Measurements from ENCODE around the gene UNCX. TPM values are rescaled to one million over a fixed set of nuclear protein-coding genes. Genes with fewer than 3 reads are reported as not detected.

The UNCX gene
- total RNA-seq, 1 donor from 2014 or later: not detected

DNA sequence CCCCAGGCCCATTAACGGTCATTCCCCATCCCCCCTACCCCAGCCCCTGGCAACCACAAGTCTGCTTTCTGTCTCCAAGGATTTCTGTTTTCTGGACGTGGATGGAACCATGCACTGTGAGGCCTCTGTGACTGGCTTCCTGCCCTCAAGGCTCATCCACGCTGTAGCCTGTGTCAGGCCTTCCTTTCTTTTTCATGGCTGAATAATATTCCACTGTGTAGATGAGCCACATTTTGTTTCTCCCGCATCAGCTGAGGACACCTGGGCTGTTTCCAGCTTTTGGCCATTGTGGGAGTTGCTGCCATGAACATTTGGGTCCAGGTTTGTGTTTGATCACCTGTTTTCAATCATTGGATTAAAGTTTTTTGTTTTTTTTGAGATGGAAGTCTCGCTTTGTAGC lies 50.0 kb downstream of the UNCX start:
- TF ChIP-seq, protein P1, sequence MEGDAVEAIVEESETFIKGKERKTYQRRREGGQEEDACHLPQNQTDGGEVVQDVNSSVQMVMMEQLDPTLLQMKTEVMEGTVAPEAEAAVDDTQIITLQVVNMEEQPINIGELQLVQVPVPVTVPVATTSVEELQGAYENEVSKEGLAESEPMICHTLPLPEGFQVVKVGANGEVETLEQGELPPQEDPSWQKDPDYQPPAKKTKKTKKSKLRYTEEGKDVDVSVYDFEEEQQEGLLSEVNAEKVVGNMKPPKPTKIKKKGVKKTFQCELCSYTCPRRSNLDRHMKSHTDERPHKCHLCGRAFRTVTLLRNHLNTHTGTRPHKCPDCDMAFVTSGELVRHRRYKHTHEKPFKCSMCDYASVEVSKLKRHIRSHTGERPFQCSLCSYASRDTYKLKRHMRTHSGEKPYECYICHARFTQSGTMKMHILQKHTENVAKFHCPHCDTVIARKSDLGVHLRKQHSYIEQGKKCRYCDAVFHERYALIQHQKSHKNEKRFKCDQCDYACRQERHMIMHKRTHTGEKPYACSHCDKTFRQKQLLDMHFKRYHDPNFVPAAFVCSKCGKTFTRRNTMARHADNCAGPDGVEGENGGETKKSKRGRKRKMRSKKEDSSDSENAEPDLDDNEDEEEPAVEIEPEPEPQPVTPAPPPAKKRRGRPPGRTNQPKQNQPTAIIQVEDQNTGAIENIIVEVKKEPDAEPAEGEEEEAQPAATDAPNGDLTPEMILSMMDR (IDR thresholded peaks at IDR 0.05): no peak
- no peak overlapping the region for H3K27ac ChIP-seq
- intact Hi-C loops (cut with DNase I): no loop called here
- no peaks in the 10 kb centered on the region for H3K36me3 ChIP-seq
- no peak overlapping the region for H3K4me3 ChIP-seq
- DNase-seq: peak; percentile 1
- H3K4me1 ChIP-seq: no peaks in the 10 kb centered on the region
- no peak for ATAC-seq
- H3K27me3 ChIP-seq (ENCODE audit: low read depth): peaks cover 26% of the 10 kb centered on the region
- no peaks in the 10 kb centered on the region for H3K9me3 ChIP-seq

DNA sequence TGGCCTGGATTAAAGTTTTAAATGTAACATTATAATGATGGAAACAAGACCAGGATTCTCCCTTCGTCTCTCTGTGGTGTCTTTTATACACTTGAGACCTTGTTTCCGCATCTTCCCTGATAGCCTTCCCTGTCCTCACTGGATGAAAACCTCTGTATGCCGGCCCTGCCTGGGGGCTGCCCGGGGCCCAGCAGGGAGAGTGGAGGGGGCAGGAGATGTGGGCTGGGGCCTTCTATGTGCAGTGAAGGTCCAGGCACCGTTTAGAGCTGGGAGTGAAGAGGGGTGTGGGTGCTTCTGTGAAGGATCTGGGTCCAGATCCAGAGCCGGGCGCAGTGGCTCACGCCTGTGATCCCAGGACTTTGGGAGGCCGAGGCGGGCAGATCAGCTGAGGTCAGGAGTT lies 50.7 kb downstream of the UNCX start:
- intact Hi-C loops (cut with DNase I): no loop called here
- ATAC-seq: no peak
- TF ChIP-seq, protein P1 (IDR thresholded peaks at IDR 0.05): no peak
- Histone ChIP-seq H3K9me3 (no peaks in the 10 kb centered on the region), H3K36me3 (no peaks in the 10 kb centered on the region), H3K4me1 (no peaks in the 10 kb centered on the region), H3K27me3 (ENCODE audit: low read depth) (peaks cover 24% of the 10 kb centered on the region), H3K4me3 (no peak overlapping the region), H3K27ac (no peak overlapping the region)
- peak; percentile 9 for DNase-seq

DNA sequence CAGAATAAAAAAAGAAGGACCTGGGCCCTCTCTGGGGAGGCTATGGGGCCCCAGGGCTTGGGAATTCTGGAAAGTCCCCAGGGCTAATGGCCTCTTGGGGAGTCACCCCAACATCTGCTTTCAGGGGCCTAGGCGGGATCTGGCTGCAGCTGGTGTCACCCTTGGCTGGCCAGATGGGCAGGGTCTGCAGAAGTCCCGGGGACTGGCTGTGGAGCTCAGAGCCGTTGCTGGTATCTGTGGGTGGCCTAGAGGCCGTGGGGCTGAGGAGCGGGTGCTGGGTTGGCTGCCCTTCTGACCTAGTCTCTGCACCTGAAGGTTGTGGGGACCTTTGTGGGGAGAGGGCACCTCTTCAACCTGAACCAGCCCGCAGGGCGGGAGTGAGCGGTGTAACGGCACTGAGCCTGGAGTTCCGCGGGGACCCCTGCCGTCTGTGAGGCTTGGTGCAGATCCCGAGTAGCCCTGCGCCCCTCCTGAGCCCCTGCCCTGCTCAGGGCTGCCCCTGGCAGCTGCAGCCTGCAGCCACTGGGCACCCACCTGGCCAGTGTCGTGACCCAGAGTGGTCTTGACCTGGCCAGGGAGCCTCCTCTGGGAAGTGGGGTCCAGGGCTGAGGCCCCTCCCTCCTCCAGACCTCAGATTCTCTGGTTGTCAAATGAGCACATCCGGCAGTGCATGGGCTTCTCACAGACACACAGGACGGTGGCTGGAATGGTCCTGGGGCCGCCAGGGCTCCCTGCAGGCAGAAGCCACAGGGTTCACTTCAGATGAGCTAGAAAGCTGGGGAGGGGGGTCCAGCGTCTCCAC lies 51.5 kb downstream of the UNCX start:
- Histone ChIP-seq H3K9me3 (no peaks in the 10 kb centered on the region), H3K27ac (no peak overlapping the region), H3K27me3 (ENCODE audit: low read depth) (peaks cover 32% of the 10 kb centered on the region), H3K4me1 (no peaks in the 10 kb centered on the region), H3K4me3 (no peak overlapping the region), H3K36me3 (no peaks in the 10 kb centered on the region)
- peak; percentile 30 for DNase-seq
- intact Hi-C loops (cut with DNase I): no loop called here
- TF ChIP-seq, protein P1 (IDR thresholded peaks at IDR 0.05): no peak
- ATAC-seq: peak in 1 of 2 donors; percentile 22

DNA sequence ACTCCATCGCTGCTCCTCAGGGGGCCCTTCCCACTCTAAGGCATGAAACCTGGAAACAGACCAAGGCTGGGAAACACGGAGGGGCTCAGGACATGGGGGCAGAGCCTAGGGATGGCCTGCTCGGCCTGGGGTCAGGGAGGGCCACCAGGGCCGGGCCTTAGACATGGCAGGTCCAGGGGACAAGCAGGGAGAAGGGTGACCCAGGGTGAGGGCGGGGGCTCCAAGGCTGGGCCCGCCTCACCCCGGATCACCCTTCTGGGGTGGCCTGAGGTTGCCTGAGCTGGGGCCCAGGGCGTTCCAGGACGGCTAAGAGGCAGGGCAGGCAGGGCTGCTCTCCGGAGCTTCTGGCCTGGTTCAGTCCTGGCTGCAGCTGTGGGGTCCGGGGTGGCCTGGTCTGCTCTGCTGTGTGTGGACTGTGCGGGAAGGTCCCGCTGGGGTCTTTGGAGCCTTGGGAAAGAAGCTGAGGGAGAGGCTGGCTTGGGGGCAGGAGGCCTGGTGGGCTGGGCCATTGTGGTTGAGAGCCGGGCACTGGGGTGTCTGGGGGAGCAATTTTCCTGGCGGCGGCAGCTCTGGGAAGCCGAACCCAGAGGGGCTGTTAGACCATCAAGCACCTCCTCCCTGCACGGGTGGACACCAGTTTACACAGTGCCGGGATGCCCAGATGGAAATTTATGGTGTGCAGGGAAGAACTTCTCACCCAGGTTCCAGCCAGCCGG lies 52.2 kb downstream of the UNCX start:
- H3K4me3 ChIP-seq: no peak overlapping the region
- H3K36me3 ChIP-seq: no peaks in the 10 kb centered on the region
- H3K27ac ChIP-seq: no peak overlapping the region
- peaks cover under 1% of the 10 kb centered on the region for H3K4me1 ChIP-seq
- H3K27me3 ChIP-seq (ENCODE audit: low read depth): peaks cover 39% of the 10 kb centered on the region
- ATAC-seq (peak in 1 of 2 donors; percentile 16), DNase-seq (no peak)
- no peaks in the 10 kb centered on the region for H3K9me3 ChIP-seq
- intact Hi-C loops (cut with DNase I): no loop called here
- TF ChIP-seq, protein P1 (IDR thresholded peaks at IDR 0.05): no peak

DNA sequence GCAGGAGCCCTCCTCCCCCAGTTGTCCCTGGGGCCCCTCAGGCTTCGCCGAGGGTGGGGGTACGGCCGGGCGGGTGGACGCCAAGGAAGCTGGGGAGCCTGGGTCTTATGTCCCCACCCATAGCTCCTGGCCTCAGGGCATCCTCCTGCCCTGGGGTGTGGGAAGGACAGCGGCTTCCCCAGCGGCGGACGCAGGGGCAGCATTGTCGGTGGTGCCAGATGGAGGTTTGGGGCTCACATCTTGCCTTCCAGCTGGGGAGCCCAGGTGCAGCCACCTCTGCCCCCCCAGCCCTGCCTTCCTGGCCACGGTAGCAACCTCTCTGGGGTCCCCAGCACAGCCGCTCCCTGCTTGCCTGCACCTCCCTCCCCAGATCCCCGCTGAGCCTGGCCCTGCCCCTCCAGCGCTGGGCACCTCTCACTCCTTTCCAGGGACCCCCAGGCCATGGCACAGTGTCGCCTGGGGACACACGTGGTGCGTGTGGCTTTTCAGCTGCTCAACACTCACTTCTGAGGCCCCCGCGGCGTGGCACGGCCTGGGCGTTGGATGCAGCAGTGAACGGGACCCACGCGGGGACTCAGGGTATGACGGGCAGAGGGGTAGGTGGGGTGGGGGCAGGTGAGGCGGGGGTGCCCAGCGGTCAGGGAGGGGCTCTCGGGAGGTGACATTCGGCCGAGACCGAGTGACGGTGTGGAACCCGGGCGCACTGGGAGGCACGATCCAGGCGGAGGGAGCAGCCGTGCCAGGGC lies 53.1 kb downstream of the UNCX start:
- Histone ChIP-seq H3K36me3 (no peaks in the 10 kb centered on the region), H3K4me3 (no peak overlapping the region), H3K9me3 (no peaks in the 10 kb centered on the region), H3K27ac (no peak overlapping the region), H3K4me1 (peaks cover 9% of the 10 kb centered on the region), H3K27me3 (ENCODE audit: low read depth) (peaks cover 48% of the 10 kb centered on the region)
- DNase-seq (peak; percentile 9), ATAC-seq (no peak)
- TF ChIP-seq, protein P1 (IDR thresholded peaks at IDR 0.05): no peak
- intact Hi-C loops (cut with DNase I): no loop called here
